HepG2 (cell line): ENCODE measurements around the gene RPS25. TPM values are rescaled to one million over a fixed set of nuclear protein-coding genes. Genes with fewer than 3 reads are reported as not detected.
A peak's percentile ranks its signal among the peaks of the same experiment; 100 is the strongest.

Source experiments
- CC2D1A ChIP-seq: sonication (generic); formaldehyde crosslinking; IDR thresholded peaks from 2 replicates; pipeline ENCODE4 v1.8.1; 2023; ENCODE audit warnings: mild to moderate bottlenecking, missing genetic modification reagents
- E2F1 ChIP-seq: sonication (generic); formaldehyde crosslinking; IDR thresholded peaks from 2 replicates; pipeline ENCODE4 v1.5.0; 2020; ENCODE audit warnings: missing genetic modification reagents
- ELF1 ChIP-seq: sonication (generic); formaldehyde crosslinking; IDR thresholded peaks from 2 replicates; pipeline ENCODE4 v1.4.0; 2020; ENCODE audit warnings: missing genetic modification reagents
- GATAD2A ChIP-seq: IDR thresholded peaks from 2 replicates; pipeline ENCODE4 v1.6.1; 2016
- HOXA3 ChIP-seq: sonication (generic); formaldehyde crosslinking; IDR thresholded peaks from 2 replicates; pipeline ENCODE4 v1.5.0; 2020; ENCODE audit warnings: missing genetic modification reagents
- ISL2 ChIP-seq: sonication (generic); formaldehyde crosslinking; IDR thresholded peaks from 2 replicates; pipeline ENCODE4 v1.5.0; 2020; ENCODE audit warnings: missing genetic modification reagents
- LCORL ChIP-seq, 2 experiments: fragments of 450-650 bp in 1 of 2; sonication (generic) in 1 of 2; formaldehyde crosslinking in 1 of 2; IDR thresholded peaks; 2 replicates each; pipeline versions ENCODE4 v1.5.0 to v1.6.1; 2017 to 2020; ENCODE audit warnings: antibody characterized with exemption in 1 of 2, missing genetic modification reagents in 1 of 2
- PATZ1 ChIP-seq: sonication (generic); formaldehyde crosslinking; IDR thresholded peaks from 2 replicates; pipeline ENCODE4 v1.4.0; 2020; ENCODE audit warnings: missing genetic modification reagents
- PHF20 ChIP-seq: sonication (generic); formaldehyde crosslinking; IDR thresholded peaks from 2 replicates; pipeline ENCODE4 v1.5.0; 2020; ENCODE audit warnings: mild to moderate bottlenecking, missing genetic modification reagents
- SMAD3 ChIP-seq: sonication (generic); formaldehyde crosslinking; IDR thresholded peaks from 2 replicates; pipeline ENCODE4 v1.4.0; 2020; ENCODE audit warnings: missing genetic modification reagents
- TSC22D2 ChIP-seq: sonication (generic); formaldehyde crosslinking; IDR thresholded peaks from 2 replicates; pipeline ENCODE4 v1.5.1; 2020; ENCODE audit warnings: missing genetic modification reagents, mild to moderate bottlenecking, borderline replicate concordance
- ZNF296 ChIP-seq: sonication (generic); formaldehyde crosslinking; conservative IDR thresholded peaks from 2 replicates; pipeline ENCODE4 v1.5.0; 2020; ENCODE audit warnings: mild to moderate bottlenecking, missing genetic modification reagents
- ZNF329 ChIP-seq: sonication (generic); formaldehyde crosslinking; IDR thresholded peaks from 2 replicates; pipeline ENCODE4 v1.9.0; 2021; ENCODE audit warnings: low read depth, mild to moderate bottlenecking, missing genetic modification reagents
- ZNF350 ChIP-seq: sonication (generic); formaldehyde crosslinking; IDR thresholded peaks from 2 replicates; pipeline ENCODE4 v1.4.0; 2020; ENCODE audit warnings: mild to moderate bottlenecking, low read depth, missing genetic modification reagents, borderline replicate concordance
- ZNF367 ChIP-seq: sonication (generic); formaldehyde crosslinking; IDR thresholded peaks from 2 replicates; pipeline ENCODE4 v1.4.0; 2020; ENCODE audit warnings: missing genetic modification reagents, borderline replicate concordance
- ZNF468 ChIP-seq: sonication (generic); formaldehyde crosslinking; IDR thresholded peaks from 2 replicates; pipeline ENCODE4 v1.8.0; 2022; ENCODE audit warnings: mild to moderate bottlenecking, moderate library complexity, missing genetic modification reagents
- ZNF547 ChIP-seq: sonication (generic); formaldehyde crosslinking; IDR thresholded peaks from 2 replicates; pipeline ENCODE4 v1.5.1; 2020; ENCODE audit warnings: mild to moderate bottlenecking, missing genetic modification reagents
- polyA plus RNA-seq, 8 experiments: library from polyadenylated mRNA; depleted of rRNA in 3 of 8; stranded (reverse) in 7 of 8; unstranded in 1 of 8; fragments of >200 nt; fragmentation: Illumina TruSeq in 4 of 8; extraction: Trizol in 4 of 8; gene quantifications; 2 replicates each; pipeline versions ENCODE4 v1.2.1 to v1.2.3, GENCODE V29; 2011 to 2016; ENCODE audit warnings: low read depth in 4 of 8, missing spikeins in 1 of 8, mixed read lengths in 1 of 8; ENCODE audit not compliant: insufficient read depth in 1 of 8
- total RNA-seq, 5 experiments: library from RNA; depleted of rRNA; stranded (reverse); fragments of >200 nt; fragmentation: Illumina TruSeq; extraction: Trizol; gene quantifications; 2 replicates each; pipeline ENCODE4 v1.2.3, GENCODE V29; 2016; ENCODE audit warnings: low read depth in 1 of 5
- TF ChIP-seq, protein P1 (sequence below): sonication (generic); formaldehyde crosslinking; IDR thresholded peaks from 2 replicates; pipeline ENCODE4 v1.4.0; 2020; ENCODE audit warnings: missing genetic modification reagents
- TF ChIP-seq, protein P2 (sequence below): sonication (generic); formaldehyde crosslinking; IDR thresholded peaks from 2 replicates; pipeline ENCODE4 v1.4.0; 2020; ENCODE audit warnings: missing genetic modification reagents, borderline replicate concordance

Gene RPS25
- total and polyA plus RNA-seq, 2 of the 13 experiments (the other 11 are each of a cell fraction or from before 2014, with no cell fraction given), result 839 to 1,415 TPM

- TF ChIP-seq ZNF329 (no peak), HOXA3 (CRISPR knock-in tag) (peak; percentile 84), CC2D1A (CRISPR knock-in tag) (0 out of 2 replicates have a peak, but pooled peaks have one; percentile 60), GATAD2A (CRISPR knock-in tag) (peak; percentile 69), ELF1 (CRISPR knock-in tag) (peak; percentile 94), ZNF350 (CRISPR knock-in tag) (peak; percentile 83; the same call in 1 of the 2 replicates), TSC22D2 (CRISPR knock-in tag) (peak; percentile 76; the same call in 1 of the 2 replicates), ISL2 (CRISPR knock-in tag) (peak; percentile 33; the same call in 1 of the 2 replicates), SMAD3 (CRISPR knock-in tag) (peak; percentile 76; the same call in 1 of the 2 replicates), ZNF468 (CRISPR knock-in tag) (no peak), E2F1 (no peak), ZNF547 (CRISPR knock-in tag) (no peak), PATZ1 (peak; percentile 47), ZNF367 (CRISPR knock-in tag) (no peak), ZNF296 (CRISPR knock-in tag) (no peak), PHF20 (CRISPR knock-in tag) (peak; percentile 99), LCORL (IDR thresholded peaks at IDR 0.05) (no peak), LCORL (CRISPR knock-in tag; IDR thresholded peaks at IDR 0.05) (peak; percentile 68; the same call in 1 of the 2 replicates)
- TF ChIP-seq, protein P1, sequence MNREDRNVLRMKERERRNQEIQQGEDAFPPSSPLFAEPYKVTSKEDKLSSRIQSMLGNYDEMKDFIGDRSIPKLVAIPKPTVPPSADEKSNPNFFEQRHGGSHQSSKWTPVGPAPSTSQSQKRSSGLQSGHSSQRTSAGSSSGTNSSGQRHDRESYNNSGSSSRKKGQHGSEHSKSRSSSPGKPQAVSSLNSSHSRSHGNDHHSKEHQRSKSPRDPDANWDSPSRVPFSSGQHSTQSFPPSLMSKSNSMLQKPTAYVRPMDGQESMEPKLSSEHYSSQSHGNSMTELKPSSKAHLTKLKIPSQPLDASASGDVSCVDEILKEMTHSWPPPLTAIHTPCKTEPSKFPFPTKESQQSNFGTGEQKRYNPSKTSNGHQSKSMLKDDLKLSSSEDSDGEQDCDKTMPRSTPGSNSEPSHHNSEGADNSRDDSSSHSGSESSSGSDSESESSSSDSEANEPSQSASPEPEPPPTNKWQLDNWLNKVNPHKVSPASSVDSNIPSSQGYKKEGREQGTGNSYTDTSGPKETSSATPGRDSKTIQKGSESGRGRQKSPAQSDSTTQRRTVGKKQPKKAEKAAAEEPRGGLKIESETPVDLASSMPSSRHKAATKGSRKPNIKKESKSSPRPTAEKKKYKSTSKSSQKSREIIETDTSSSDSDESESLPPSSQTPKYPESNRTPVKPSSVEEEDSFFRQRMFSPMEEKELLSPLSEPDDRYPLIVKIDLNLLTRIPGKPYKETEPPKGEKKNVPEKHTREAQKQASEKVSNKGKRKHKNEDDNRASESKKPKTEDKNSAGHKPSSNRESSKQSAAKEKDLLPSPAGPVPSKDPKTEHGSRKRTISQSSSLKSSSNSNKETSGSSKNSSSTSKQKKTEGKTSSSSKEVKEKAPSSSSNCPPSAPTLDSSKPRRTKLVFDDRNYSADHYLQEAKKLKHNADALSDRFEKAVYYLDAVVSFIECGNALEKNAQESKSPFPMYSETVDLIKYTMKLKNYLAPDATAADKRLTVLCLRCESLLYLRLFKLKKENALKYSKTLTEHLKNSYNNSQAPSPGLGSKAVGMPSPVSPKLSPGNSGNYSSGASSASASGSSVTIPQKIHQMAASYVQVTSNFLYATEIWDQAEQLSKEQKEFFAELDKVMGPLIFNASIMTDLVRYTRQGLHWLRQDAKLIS (CRISPR knock-in tag), result 0 out of 2 replicates have a peak, but pooled peaks have one; percentile 68
- TF ChIP-seq, protein P2, sequence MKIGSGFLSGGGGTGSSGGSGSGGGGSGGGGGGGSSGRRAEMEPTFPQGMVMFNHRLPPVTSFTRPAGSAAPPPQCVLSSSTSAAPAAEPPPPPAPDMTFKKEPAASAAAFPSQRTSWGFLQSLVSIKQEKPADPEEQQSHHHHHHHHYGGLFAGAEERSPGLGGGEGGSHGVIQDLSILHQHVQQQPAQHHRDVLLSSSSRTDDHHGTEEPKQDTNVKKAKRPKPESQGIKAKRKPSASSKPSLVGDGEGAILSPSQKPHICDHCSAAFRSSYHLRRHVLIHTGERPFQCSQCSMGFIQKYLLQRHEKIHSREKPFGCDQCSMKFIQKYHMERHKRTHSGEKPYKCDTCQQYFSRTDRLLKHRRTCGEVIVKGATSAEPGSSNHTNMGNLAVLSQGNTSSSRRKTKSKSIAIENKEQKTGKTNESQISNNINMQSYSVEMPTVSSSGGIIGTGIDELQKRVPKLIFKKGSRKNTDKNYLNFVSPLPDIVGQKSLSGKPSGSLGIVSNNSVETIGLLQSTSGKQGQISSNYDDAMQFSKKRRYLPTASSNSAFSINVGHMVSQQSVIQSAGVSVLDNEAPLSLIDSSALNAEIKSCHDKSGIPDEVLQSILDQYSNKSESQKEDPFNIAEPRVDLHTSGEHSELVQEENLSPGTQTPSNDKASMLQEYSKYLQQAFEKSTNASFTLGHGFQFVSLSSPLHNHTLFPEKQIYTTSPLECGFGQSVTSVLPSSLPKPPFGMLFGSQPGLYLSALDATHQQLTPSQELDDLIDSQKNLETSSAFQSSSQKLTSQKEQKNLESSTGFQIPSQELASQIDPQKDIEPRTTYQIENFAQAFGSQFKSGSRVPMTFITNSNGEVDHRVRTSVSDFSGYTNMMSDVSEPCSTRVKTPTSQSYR (CRISPR knock-in tag), result 0 out of 2 replicates have a peak, but pooled peaks have one; percentile 29
These were observed 49.5 kb upstream of the RPS25 start, which contains the start of gene VPS11 (continued) for GRCh38 chr11:119067371-119068222.
